ENCODE results near the gene PQBP1. TPM values are rescaled to one million over a fixed set of nuclear protein-coding genes. Genes with fewer than 3 reads are reported as not detected.
A peak's percentile ranks its signal among the peaks of the same experiment; 100 is the strongest.
"Not testable (repeated sequence)": the region's sequence is repeated elsewhere in the genome, so short reads cannot be mapped to it uniquely, and the experiment has no call there.

PQBP1 gene
- total RNA-seq, 1 donor = 32.9 TPM

DNA sequence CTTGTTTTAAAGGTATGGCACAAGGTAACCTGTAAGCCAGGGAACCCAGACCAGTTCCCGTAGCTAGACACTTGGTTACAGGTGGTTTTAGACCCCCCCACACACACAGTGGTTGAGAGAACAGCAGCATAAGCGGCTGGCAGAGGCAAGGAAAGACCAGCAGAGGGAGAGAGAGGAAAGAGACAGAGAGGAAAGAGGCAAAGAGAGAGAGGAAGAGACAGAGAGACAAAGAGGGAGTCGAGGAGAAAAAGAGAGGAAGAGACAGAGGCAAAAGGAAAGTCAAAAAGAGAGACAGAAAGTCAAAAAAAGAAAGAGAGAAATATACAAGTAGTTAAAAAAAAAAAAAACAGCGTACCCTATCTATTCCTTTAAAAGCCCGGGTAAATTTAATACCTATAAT is 42.8 kb upstream of the PQBP1 start:
- H3K4me3 ChIP-seq (ENCODE audit: insufficient read depth, low read length) = no peak overlapping the region
- DNase-seq (ENCODE audit: insufficient read length, low spot score, missing footprints) = no peak
- TF ChIP-seq, protein P1, sequence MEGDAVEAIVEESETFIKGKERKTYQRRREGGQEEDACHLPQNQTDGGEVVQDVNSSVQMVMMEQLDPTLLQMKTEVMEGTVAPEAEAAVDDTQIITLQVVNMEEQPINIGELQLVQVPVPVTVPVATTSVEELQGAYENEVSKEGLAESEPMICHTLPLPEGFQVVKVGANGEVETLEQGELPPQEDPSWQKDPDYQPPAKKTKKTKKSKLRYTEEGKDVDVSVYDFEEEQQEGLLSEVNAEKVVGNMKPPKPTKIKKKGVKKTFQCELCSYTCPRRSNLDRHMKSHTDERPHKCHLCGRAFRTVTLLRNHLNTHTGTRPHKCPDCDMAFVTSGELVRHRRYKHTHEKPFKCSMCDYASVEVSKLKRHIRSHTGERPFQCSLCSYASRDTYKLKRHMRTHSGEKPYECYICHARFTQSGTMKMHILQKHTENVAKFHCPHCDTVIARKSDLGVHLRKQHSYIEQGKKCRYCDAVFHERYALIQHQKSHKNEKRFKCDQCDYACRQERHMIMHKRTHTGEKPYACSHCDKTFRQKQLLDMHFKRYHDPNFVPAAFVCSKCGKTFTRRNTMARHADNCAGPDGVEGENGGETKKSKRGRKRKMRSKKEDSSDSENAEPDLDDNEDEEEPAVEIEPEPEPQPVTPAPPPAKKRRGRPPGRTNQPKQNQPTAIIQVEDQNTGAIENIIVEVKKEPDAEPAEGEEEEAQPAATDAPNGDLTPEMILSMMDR (IDR thresholded peaks at IDR 0.05; ENCODE audit: extremely low read depth, low read depth, low read length) = peak; percentile 33

DNA sequence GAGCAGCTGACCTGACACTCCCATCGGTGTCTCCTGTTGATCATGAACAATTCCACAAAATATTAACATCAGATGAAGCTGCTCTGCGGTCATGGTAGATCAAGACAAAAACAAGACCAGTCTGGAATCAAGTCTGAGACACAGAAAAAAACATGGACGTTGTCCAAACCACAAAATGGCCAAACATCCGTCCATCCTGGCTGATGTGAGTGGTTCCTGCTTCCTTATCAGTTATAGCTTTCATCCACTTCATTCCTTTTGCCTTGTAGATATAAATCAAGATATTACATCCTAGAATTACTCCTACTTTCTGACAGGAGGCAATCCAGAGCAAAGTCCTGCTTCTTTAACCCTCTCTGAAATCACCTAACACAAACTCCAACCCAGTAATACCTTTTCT is 33.5 kb upstream of the PQBP1 start:
- H4K20me1 ChIP-seq (ENCODE audit: insufficient read depth, low read length) = no peaks in the 10 kb centered on the region
- no peak overlapping the region for H3K4me2 ChIP-seq (ENCODE audit: insufficient read depth, low read length)
- no peak overlapping the region for H3K27ac ChIP-seq (ENCODE audit: low read depth, low read length)
- H3K79me2 ChIP-seq (ENCODE audit: insufficient read depth, low read length) = no peaks in the 10 kb centered on the region
- TF ChIP-seq, protein P1 (IDR thresholded peaks at IDR 0.05; ENCODE audit: extremely low read depth, low read depth, low read length) = no peak
- H3K36me3 ChIP-seq (ENCODE audit: insufficient read depth, low read length) = no peaks in the 10 kb centered on the region
- no peaks in the 10 kb centered on the region for H3K9me3 ChIP-seq (ENCODE audit: low read depth, low read length)
- DNase-seq (ENCODE audit: insufficient read length, low spot score, missing footprints) = no peak
- no peak overlapping the region for H2AFZ ChIP-seq (ENCODE audit: low read length)
- H3K4me1 ChIP-seq (ENCODE audit: insufficient read depth, low read length) = no peaks in the 10 kb centered on the region
- no peaks in the 10 kb centered on the region for H3K27me3 ChIP-seq (ENCODE audit: insufficient read depth, low read length)
- H3K4me3 ChIP-seq (ENCODE audit: insufficient read depth, low read length) = no peak overlapping the region

More for the DNA sequence above, 42.8 kb upstream of the PQBP1 start:
- Histone ChIP-seq H3K79me2 (ENCODE audit: insufficient read depth, low read length) (no peaks in the 10 kb centered on the region), H4K20me1 (ENCODE audit: insufficient read depth, low read length) (no peaks in the 10 kb centered on the region), H2AFZ (ENCODE audit: low read length) (no peak overlapping the region), H3K4me2 (ENCODE audit: insufficient read depth, low read length) (no peak overlapping the region), H3K4me1 (ENCODE audit: insufficient read depth, low read length) (no peaks in the 10 kb centered on the region), H3K36me3 (ENCODE audit: insufficient read depth, low read length) (no peaks in the 10 kb centered on the region), H3K27me3 (ENCODE audit: insufficient read depth, low read length) (no peaks in the 10 kb centered on the region), H3K27ac (ENCODE audit: low read depth, low read length) (no peak overlapping the region), H3K9me3 (ENCODE audit: low read depth, low read length) (no peaks in the 10 kb centered on the region)

DNA sequence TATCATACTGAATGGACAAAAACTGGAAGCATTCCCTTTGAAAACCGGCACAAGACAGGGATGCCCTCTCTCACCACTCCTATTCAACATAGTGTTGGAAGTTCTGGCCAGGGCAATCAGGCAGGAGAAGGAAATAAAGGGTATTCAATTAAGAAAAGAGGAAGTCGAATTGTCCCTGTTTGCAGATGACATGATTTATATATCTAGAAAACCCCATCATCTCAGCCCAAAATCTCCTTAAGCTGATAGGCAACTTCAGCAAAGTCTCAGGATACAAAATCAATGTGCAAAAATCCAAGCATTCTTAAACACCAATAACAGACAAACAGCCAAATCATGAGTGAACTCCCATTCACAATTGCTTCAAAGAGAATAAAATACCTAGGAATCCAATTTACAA is 25.7 kb upstream of the PQBP1 start:
- H4K20me1 ChIP-seq (ENCODE audit: insufficient read depth, low read length); H3K4me1 ChIP-seq (ENCODE audit: insufficient read depth, low read length); H3K9me3 ChIP-seq (ENCODE audit: low read depth, low read length); H2AFZ ChIP-seq (ENCODE audit: low read length); DNase-seq (ENCODE audit: insufficient read length, low spot score, missing footprints); H3K27ac ChIP-seq (ENCODE audit: low read depth, low read length); H3K27me3 ChIP-seq (ENCODE audit: insufficient read depth, low read length); H3K79me2 ChIP-seq (ENCODE audit: insufficient read depth, low read length); H3K4me2 ChIP-seq (ENCODE audit: insufficient read depth, low read length); H3K36me3 ChIP-seq (ENCODE audit: insufficient read depth, low read length); H3K4me3 ChIP-seq (ENCODE audit: insufficient read depth, low read length): not testable (repeated sequence)

DNA sequence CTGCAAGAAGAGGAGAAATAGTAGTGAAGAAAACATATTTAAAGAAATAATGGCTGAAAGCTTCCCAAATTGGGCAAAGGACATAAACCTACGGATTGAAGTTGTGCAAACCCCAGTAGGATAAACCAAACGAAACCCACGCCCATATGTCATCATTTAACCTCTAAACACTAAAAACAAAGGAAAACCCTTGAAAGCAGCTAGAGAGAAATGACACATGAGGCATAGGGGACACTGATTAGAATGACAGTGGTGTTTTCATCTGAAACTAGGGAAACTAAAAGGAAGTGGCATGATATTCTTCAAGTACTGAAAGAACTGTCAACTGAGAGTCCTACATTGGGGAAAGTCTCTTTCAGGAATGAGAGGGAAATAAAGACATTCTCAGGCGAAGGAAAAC is 20.8 kb upstream of the PQBP1 start:
- H3K27ac ChIP-seq (ENCODE audit: low read depth, low read length); H3K79me2 ChIP-seq (ENCODE audit: insufficient read depth, low read length); H4K20me1 ChIP-seq (ENCODE audit: insufficient read depth, low read length); DNase-seq (ENCODE audit: insufficient read length, low spot score, missing footprints); H3K4me2 ChIP-seq (ENCODE audit: insufficient read depth, low read length); H3K4me3 ChIP-seq (ENCODE audit: insufficient read depth, low read length); H3K36me3 ChIP-seq (ENCODE audit: insufficient read depth, low read length); H3K27me3 ChIP-seq (ENCODE audit: insufficient read depth, low read length); H3K4me1 ChIP-seq (ENCODE audit: insufficient read depth, low read length); H3K9me3 ChIP-seq (ENCODE audit: low read depth, low read length); H2AFZ ChIP-seq (ENCODE audit: low read length): not testable (repeated sequence)

DNA sequence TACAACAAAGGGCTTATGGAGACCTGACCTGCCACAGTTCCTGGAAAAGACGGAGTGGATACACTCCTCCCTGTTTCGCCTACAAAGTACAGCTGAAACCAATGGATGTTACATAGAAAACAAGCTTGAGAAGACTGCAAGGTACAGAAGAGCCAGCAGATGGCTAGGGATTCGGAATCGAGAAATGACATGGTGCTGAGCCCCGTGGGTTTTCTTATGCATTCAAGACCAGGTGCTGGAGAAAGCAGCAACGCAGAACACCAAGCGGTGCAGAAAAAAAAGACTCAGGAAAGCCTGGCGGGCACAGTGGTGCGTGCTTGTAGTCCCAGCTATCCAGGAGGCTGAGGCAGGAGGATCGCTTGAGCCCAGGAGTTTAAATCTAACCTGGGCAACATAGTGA is 14.0 kb upstream of the PQBP1 start:
- Histone ChIP-seq H3K36me3 (ENCODE audit: insufficient read depth, low read length) (no peaks in the 10 kb centered on the region), H4K20me1 (ENCODE audit: insufficient read depth, low read length) (no peaks in the 10 kb centered on the region), H2AFZ (ENCODE audit: low read length) (no peak overlapping the region), H3K27ac (ENCODE audit: low read depth, low read length) (no peak overlapping the region), H3K79me2 (ENCODE audit: insufficient read depth, low read length) (no peaks in the 10 kb centered on the region), H3K4me1 (ENCODE audit: insufficient read depth, low read length) (no peaks in the 10 kb centered on the region), H3K4me3 (ENCODE audit: insufficient read depth, low read length) (no peak overlapping the region), H3K9me3 (ENCODE audit: low read depth, low read length) (no peaks in the 10 kb centered on the region), H3K4me2 (ENCODE audit: insufficient read depth, low read length) (no peak overlapping the region), H3K27me3 (ENCODE audit: insufficient read depth, low read length) (no peaks in the 10 kb centered on the region)
- TF ChIP-seq, protein P1 (IDR thresholded peaks at IDR 0.05; ENCODE audit: extremely low read depth, low read depth, low read length) = no peak
- peak; percentile 32 for DNase-seq (ENCODE audit: insufficient read length, low spot score, missing footprints)

DNA sequence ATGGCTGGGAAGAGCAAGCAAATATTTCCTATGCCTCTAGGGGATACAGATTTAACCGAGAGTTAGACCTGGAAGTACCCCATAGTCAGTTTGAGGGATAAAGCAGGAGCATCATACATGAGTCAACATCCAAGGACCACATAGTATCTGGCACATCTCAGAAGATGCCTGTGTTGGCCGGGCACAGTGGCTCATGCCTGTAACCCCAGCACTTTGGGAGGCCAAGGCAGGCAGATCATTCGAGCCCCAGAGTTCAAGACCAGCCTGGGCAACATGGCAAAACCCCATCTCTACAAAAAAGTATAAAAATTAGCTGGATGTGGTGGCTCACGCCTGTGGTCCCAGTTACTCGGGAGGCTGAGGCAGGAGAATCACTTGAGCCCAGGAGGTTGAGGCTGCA is 11.1 kb upstream of the PQBP1 start:
- not testable (repeated sequence) for H3K36me3 ChIP-seq (ENCODE audit: insufficient read depth, low read length); H3K27me3 ChIP-seq (ENCODE audit: insufficient read depth, low read length); H3K79me2 ChIP-seq (ENCODE audit: insufficient read depth, low read length); H3K4me1 ChIP-seq (ENCODE audit: insufficient read depth, low read length); H3K9me3 ChIP-seq (ENCODE audit: low read depth, low read length); H2AFZ ChIP-seq (ENCODE audit: low read length); H3K4me3 ChIP-seq (ENCODE audit: insufficient read depth, low read length); H4K20me1 ChIP-seq (ENCODE audit: insufficient read depth, low read length); DNase-seq (ENCODE audit: insufficient read length, low spot score, missing footprints); H3K4me2 ChIP-seq (ENCODE audit: insufficient read depth, low read length); H3K27ac ChIP-seq (ENCODE audit: low read depth, low read length)

Measured in osteoblast (primary cell).